CD4-positive, alpha-beta T cell (primary cell): Measurements from ENCODE around the gene ODF4. TPM values are rescaled to one million over a fixed set of nuclear protein-coding genes. Genes with fewer than 3 reads are reported as not detected.

Source experiments
- ATAC-seq: fragments of 200-7000 bp; cut with Tn5 transposase; one replicate; pipeline ENCODE4 v1.10.0; 2022; ENCODE audit warnings: mild to moderate bottlenecking; ENCODE audit not compliant: poor library complexity
- CTCF ChIA-PET: fragments of 350-600 bp; sonication (Branson Sonifier 250); formaldehyde crosslinking; loops from one replicate; lab custom pipeline; 2021; ENCODE audit warnings: antibody characterized with exemption, inconsistent platforms; lab: Charles Lee
- POLR2A ChIA-PET: fragments of 350-600 bp; sonication (Branson Sonifier 250); formaldehyde crosslinking; loops from one replicate; lab custom pipeline; 2021; ENCODE audit warnings: antibody characterized with exemption, inconsistent platforms; lab: Charles Lee
- DNase-seq, 14 experiments: peaks; one replicate each; pipeline ENCODE4 v3.0.0-alpha.2; 2013 to 2020; ENCODE audit warnings: mixed read lengths in 2 of 14
- H3K27ac ChIP-seq, 2 donors: one replicate each; pipeline versions ENCODE4 v1.5.1 to v1.7.0; 2013; ENCODE audit warnings: low read length in 2 of 2, low read depth in 1 of 2, mild to moderate bottlenecking in 1 of 2
- H3K27me3 ChIP-seq, 2 experiments: 1 replicate in 1 of 2; 2 replicates in 1 of 2; pipeline versions ENCODE4 v1.6.1 to v1.7.0; 2013; ENCODE audit warnings: low read length in 2 of 2, control low read depth in 1 of 2, mild to moderate bottlenecking in 1 of 2, moderate library complexity in 1 of 2; ENCODE audit not compliant: insufficient read depth in 2 of 2, control insufficient read depth in 1 of 2
- H3K36me3 ChIP-seq: one replicate; pipeline ENCODE4 v1.6.1; 2013; ENCODE audit warnings: low read length, control low read depth; ENCODE audit not compliant: insufficient read depth
- H3K4me1 ChIP-seq: one replicate; pipeline ENCODE4 v1.6.1; 2013; ENCODE audit warnings: low read length, control low read depth; ENCODE audit not compliant: insufficient read depth
- H3K4me3 ChIP-seq: one replicate; pipeline ENCODE4 v1.5.1; 2013; ENCODE audit warnings: mild to moderate bottlenecking, low read length, moderate library complexity
- H3K9me3 ChIP-seq, 2 experiments: 1 replicate in 1 of 2; 2 replicates in 1 of 2; pipeline versions ENCODE4 v1.6.1 to v1.7.0; 2013; ENCODE audit warnings: low read length in 2 of 2, mild to moderate bottlenecking in 2 of 2, control low read depth in 1 of 2, moderate library complexity in 1 of 2; ENCODE audit not compliant: control insufficient read depth in 1 of 2, insufficient read depth in 1 of 2
- H3K27ac Mint-ChIP-seq: one replicate; pipeline ENCODE4 v1.8.0; 2020; ENCODE audit warnings: mixed read lengths
- H3K27me3 Mint-ChIP-seq: one replicate; pipeline ENCODE4 v1.8.0; 2021; ENCODE audit warnings: mixed read lengths
- H3K36me3 Mint-ChIP-seq: one replicate; pipeline ENCODE4 v1.8.0; 2021; ENCODE audit warnings: low read depth, mixed read lengths
- H3K4me1 Mint-ChIP-seq: one replicate; pipeline ENCODE4 v1.8.0; 2021; ENCODE audit warnings: low read depth, mixed read lengths
- H3K4me3 Mint-ChIP-seq: one replicate; pipeline ENCODE4 v1.8.0; 2020; ENCODE audit warnings: mild to moderate bottlenecking, mixed read lengths
- H3K9me3 Mint-ChIP-seq: one replicate; pipeline ENCODE4 v1.8.0; 2020; ENCODE audit warnings: mixed read lengths
- CTCF ChIP-seq: fragments of 200-600 bp; IDR thresholded peaks from one replicate; pipeline ENCODE4 v1.8.0; 2022; ENCODE audit warnings: antibody characterized with exemption, mild to moderate bottlenecking
- intact Hi-C, 2 experiments: fragments of 100-400 bp; cut with DNase I in 1 of 2; cut with micrococcal nuclease in 1 of 2; formaldehyde crosslinking; loops; one replicate each; pipeline versions ENCODE4 v1.15.1 to v1.9.0; 2023 to 2025; cut with DNase I, micrococcal nuclease
- total RNA-seq, 174 experiments: library from RNA in 2 of 174; stranded (reverse) in 2 of 174; gene quantifications; one replicate each; pipeline ENCODE4 v1.2.3 and lab custom pipeline; 2021 to 2026

The ODF4 gene
- total RNA-seq, 2 experiments from 2014 or later: not detected

- Histone ChIP-seq H3K36me3 (peaks cover 16% of the 10 kb centered on the region), H3K4me3 (no peak overlapping the region), H3K27ac (no peak overlapping the region), H3K9me3 (no peaks in the 10 kb centered on the region), H3K27me3 (no peaks in the 10 kb centered on the region), H3K4me1 (no peaks in the 10 kb centered on the region)
- H3K36me3 Mint-ChIP-seq: peaks cover 26% of the 10 kb centered on the region
- no peaks in the 10 kb centered on the region for H3K9me3 Mint-ChIP-seq
- no peak for DNase-seq
- ChIA-PET POLR2A (no interaction called here), CTCF (no interaction called here)
- H3K27me3 Mint-ChIP-seq: no peaks in the 10 kb centered on the region
- H3K4me1 Mint-ChIP-seq: peaks cover 5% of the 10 kb centered on the region
- no peak for TF ChIP-seq CTCF
- H3K27ac Mint-ChIP-seq: no peak overlapping the region
- intact Hi-C loops: no loop called here
- H3K4me3 Mint-ChIP-seq: no peak overlapping the region
- no peak for ATAC-seq
Measured at GRCh38 chr17:8366231-8366630, 26.6 kb downstream of the ODF4 start.

GRCh38 chr17:8368193-8368592, 28.6 kb downstream of the ODF4 start:
- H3K4me1 ChIP-seq: no peaks in the 10 kb centered on the region
- TF ChIP-seq CTCF: no peak
- H3K36me3 ChIP-seq: peaks cover 20% of the 10 kb centered on the region
- ChIA-PET CTCF (no interaction called here), POLR2A (no interaction called here)
- peaks cover 5% of the 10 kb centered on the region for H3K4me1 Mint-ChIP-seq
- H3K27ac ChIP-seq: no peak overlapping the region
- ATAC-seq (no peak), DNase-seq (no peak)
- H3K27ac Mint-ChIP-seq: no peak overlapping the region
- no peaks in the 10 kb centered on the region for H3K27me3 Mint-ChIP-seq
- H3K9me3 Mint-ChIP-seq: no peaks in the 10 kb centered on the region
- intact Hi-C loops: no loop called here
- no peak overlapping the region for H3K4me3 Mint-ChIP-seq
- H3K27me3 ChIP-seq: no peaks in the 10 kb centered on the region
- H3K9me3 ChIP-seq: no peaks in the 10 kb centered on the region
- H3K36me3 Mint-ChIP-seq: peaks cover 33% of the 10 kb centered on the region
- no peak overlapping the region for H3K4me3 ChIP-seq

GRCh38 chr17:8369944-8370343, 30.3 kb downstream of the ODF4 start:
- TF ChIP-seq CTCF: no peak
- Mint-ChIP-seq H3K4me1 (peaks cover 5% of the 10 kb centered on the region), H3K36me3 (peaks cover 33% of the 10 kb centered on the region), H3K27me3 (no peaks in the 10 kb centered on the region), H3K27ac (no peak overlapping the region), H3K4me3 (no peak overlapping the region), H3K9me3 (no peaks in the 10 kb centered on the region)
- ChIA-PET CTCF (interaction anchor here (0.5 kb wide), 1 partner anchor 21 kb away, joined by 3 read pairs; no protein-coding TSS in a partner anchor), POLR2A (no interaction called here)
- peaks cover 20% of the 10 kb centered on the region for H3K36me3 ChIP-seq
- DNase-seq (peak in 1 of 14 experiments; percentile 25), ATAC-seq (no peak)
- intact Hi-C loops: loop anchor here in 1 of 2 experiments (10.0 kb wide), 1 partner anchor 255 kb away; the partner anchor contains the start of gene ALOXE3
- no peak overlapping the region for H3K4me3 ChIP-seq
- H3K27me3 ChIP-seq: no peaks in the 10 kb centered on the region
- H3K4me1 ChIP-seq: no peaks in the 10 kb centered on the region
- no peak overlapping the region for H3K27ac ChIP-seq
- H3K9me3 ChIP-seq: no peaks in the 10 kb centered on the region
